Left lobe of liver (tissue), 2 donors: Measurements from ENCODE around the gene RUNX1. TPM values are rescaled to one million over a fixed set of nuclear protein-coding genes. Genes with fewer than 3 reads are reported as not detected.

Experiments used
- ATAC-seq: fragments of 200-7000 bp; cut with Tn5 transposase; one replicate; pipeline ENCODE4 v1.9.1; 2020; ENCODE audit warnings: mild to moderate bottlenecking, moderate library complexity
- DNase-seq: peaks from one replicate; pipeline ENCODE4 v3.0.0-alpha.2; 2020; ENCODE audit warnings: low spot score
- total RNA-seq: library from RNA; stranded (reverse); gene quantifications from one replicate; pipeline ENCODE4 v1.2.1, GENCODE V29; 2021
- donor health status: DM: no; HTN: no; CAD: no; lungs with moderate emphysema.
- donor health status: DM: no; HTN: yes; CAD: no.

Gene RUNX1
- total RNA-seq, 1 donor from 2014 or later, result 4.3 TPM

DNA sequence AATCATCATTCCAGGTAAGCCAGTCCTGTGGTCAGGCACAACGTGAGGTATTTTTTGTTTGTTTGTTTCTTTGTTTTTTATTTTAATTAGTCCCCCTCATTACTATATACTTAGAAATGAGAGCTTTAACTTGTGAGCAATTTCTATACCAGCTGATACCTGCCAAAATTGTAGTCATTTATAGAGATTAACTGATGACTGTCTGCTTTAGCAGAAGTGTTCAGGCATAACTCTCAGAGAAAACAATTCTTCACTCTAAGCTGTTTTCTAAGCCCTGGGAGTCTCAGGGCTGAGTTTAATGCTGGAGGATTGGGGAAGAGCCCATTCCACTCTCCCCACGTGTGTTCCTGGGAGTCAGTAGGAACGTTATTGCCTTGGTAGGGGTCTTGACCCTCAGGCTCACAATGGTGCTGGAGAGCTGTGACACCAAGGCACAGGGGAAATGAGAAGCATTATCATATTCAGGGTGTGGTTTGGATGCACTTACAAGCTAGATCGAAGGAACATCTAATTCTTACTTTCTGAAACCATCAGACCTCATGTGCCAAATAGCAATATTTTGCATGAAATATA is 212.1 kb downstream of the RUNX1 start:
- ATAC-seq (no peak), DNase-seq (no peak)

DNA sequence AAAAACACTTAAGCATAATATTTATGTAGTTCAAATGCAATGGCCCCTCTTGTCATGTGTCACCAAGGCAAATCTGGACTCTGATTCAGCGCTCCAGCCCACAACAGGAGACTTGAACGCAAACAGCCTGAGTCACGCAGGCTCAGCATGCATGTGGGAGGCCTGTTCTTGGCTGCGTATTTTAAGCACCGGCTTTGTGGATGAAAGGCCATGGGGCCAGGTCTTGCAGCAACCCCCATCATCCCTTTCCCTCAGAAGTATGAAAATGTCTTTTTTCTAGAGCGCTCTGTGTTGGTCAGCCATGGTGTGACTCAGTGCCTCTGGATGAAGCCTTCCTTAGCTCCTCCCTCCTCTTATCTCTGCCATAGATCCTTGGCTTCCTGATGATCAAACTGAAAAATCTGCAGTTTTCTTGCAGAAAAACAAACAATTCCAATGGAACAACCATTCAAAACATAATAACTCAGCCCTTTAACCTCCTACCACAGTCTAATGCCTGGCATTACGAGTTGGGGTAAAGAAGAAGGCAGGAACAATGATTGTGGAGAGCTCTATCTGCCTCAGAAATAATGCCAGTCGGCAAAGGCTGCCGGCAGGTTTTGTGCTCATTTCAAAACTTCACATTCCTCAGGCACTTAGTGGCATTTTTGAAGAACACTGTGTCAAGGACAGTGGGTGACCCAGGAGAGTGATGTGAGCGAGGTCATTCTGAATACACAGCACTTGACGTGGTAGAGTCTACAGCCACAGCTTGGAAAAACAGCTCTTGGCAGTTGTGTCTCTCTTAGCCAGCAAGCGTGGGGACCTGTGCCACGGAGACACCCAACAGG is 212.8 kb downstream of the RUNX1 start:
- ATAC-seq, result peak; percentile 71

DNA sequence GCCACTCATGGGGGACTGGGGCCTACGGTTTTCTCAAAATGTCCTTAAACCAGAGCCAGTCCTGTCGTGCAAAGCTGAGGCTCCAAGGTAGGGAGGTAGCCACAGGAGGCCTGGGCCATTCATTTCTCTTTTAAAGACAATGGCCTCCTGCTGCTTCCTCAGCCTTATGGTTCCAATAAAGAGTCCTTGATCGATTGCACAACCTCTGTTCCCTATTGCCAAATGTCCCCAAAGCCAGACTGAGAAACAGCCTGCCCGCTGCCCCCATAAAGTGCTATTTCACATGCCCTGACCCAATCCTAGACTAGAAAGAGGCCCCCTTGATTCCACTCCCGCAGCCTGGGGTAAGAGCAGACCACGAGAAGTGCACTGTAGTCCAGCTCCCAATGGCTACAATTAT is 213.6 kb downstream of the RUNX1 start:
- peak; percentile 81 for DNase-seq
- peak; percentile 33 for ATAC-seq

More for the DNA sequence above, 212.8 kb downstream of the RUNX1 start:
- DNase-seq, result peak; percentile 88

DNA sequence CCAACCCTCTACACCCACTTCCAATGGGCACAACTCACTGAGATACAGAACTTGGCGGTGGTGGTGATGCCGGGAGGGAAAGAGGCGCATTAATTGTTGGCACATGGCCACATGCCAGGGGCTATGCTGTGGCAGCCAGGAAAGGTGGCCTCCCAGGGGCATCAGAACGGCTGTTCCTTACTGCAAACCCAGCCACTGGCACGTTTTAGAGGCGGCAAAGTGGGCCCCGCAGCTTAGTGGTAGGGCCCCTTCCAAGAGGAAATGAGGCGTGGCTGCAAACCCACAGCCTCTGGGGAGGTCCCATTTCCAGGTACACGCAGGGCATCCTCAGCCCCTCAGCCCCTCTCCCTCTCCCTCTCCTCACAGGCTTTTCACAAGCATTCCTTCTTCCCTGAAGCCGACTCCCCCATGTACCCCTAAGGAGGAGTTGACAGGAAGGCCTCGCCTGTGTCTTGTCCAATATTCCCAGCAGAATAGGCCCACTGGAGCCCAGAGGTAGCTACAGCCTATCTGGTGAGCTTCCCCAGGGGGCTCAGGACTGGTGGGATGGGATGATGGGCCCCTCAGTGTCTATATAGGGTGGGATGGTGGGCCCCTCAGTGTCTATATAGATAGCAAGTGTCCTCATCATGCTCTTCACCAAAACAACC is 214.1 kb downstream of the RUNX1 start:
- ATAC-seq, result no peak

DNA sequence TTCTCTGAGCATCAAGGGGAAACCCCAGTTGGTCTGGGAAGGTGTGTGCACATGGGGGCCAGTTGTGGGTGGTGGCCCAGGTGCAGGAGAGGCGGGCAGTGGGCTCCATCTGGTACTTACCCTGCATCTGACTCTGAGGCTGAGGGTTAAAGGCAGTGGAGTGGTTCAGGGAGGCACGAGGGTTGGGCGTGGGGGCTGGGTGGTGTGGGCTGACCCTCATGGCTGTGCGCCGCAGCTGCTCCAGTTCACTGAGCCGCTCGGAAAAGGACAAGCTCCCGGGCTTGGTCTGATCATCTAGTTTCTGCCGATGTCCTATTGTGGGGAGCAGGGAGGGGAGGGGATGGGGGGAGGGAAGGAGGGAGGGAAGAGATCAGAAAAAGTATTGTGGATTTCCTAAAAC is 214.8 kb downstream of the RUNX1 start:
- ATAC-seq (no peak), DNase-seq (no peak)

More for the DNA sequence above, 214.1 kb downstream of the RUNX1 start:
- no peak for DNase-seq

DNA sequence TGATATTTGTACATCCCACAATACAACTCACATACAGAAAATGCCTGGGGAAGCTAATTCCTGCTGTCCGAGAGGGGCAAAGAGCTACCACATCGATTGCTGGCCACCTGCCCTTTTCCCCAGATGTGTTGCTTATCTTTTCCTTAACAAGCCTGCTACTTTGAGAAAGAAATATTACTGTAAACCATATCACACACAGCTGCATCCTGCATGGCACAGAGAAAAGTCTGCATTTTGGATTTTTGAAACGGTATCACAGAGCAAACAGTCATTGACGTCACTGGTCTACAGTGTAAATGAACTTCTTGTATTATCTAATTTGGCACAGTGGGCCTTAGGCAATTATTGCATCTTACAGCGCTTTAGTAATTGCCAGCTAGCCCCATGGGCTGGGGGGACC is 215.6 kb downstream of the RUNX1 start:
- peak; percentile 43 for ATAC-seq

DNA sequence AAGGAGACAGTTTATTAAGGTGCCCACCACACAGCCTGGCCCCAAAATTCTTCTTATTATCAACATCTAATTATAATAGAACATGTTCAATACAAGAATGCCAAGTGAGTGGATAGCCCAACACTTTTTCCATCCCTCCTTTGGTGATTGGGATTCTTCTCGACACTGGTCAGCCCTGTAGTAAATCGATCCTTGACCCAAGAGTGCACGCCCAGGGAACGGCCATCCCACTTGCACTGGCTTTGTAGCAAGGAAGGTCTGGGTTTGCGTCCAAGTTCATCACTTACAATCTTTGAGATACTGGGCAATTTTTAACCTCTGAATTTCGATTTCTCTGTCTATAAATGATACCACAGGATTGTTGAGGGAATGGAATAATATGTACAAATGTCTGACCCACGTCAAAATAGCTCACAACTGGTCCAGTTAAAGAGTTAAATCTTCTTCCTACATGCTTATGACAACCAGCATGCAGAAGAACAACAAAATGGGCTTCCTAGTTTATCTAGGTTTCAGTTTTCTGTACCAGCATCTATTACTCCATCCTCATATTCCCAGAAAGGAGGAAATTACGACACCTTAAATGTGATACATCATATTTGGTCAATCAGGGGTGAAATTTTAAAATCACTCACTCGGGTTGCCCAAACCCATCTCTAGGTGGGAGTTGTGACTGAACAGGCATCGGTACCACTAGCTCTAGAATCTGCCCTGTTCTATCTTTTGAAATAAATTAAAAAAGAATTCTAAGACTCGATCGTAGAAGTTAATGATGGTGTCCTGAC is 218.5 kb downstream of the RUNX1 start:
- DNase-seq (no peak), ATAC-seq (no peak)

More for the DNA sequence above, 215.6 kb downstream of the RUNX1 start:
- DNase-seq, result peak; percentile 60

DNA sequence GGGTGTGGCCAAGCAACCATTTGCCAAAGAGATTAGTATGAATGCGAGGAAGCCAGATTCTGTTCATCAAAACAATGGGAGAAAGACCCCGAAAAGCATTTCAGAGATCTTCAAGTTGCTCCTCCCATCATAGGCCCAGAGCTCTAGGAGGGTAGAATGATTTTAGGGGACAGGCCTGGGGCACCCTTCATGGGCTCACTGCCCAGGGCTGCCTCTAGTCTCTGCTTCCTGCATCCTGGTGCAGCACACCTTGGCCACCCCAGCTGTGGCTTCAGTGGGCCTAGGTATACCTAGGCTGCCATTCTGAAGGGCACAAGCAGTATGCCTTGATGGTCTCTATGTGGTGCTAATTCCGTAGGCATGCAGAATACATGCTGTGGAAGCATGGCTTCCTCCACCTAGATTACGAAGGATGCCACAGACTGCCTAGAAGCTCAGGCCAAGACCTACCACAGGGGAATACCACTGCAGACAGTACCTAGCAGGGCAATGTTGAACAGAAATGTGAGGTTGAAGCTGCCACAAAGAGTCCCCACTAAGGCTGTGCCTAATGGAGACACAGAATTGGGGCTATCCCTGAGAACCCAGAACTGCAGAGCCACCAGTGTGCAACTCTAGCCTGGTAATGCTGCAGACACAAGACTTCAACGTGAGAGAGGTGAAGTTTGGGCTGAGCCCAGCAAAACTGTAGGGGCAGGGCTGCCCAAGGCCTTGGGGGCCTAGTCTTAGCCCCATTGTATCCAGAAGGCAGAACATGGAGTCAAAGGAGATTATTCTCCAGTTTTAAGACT is 221.5 kb downstream of the RUNX1 start:
- ATAC-seq, result no peak
- DNase-seq, result no peak

DNA sequence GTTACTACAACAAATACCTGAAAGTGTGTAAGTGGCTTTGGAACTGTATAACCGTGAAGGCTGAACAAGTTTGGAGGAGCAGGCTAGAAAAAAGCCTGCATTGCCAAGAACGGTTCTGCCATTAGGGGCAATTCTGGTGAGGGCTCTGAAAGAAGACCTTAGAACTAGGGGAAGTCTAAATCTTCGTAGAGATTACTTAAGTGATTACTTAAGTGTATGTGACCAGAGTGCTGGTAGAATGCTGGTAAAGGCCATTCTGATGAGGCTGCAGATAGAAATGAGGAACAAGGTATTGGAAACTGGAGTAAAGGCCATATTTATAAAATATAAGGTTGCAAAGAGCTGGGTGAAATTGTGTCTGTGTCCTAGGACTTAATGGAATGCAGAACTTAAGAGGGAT is 222.3 kb downstream of the RUNX1 start:
- no peak for DNase-seq
- ATAC-seq, result peak; percentile 23

DNA sequence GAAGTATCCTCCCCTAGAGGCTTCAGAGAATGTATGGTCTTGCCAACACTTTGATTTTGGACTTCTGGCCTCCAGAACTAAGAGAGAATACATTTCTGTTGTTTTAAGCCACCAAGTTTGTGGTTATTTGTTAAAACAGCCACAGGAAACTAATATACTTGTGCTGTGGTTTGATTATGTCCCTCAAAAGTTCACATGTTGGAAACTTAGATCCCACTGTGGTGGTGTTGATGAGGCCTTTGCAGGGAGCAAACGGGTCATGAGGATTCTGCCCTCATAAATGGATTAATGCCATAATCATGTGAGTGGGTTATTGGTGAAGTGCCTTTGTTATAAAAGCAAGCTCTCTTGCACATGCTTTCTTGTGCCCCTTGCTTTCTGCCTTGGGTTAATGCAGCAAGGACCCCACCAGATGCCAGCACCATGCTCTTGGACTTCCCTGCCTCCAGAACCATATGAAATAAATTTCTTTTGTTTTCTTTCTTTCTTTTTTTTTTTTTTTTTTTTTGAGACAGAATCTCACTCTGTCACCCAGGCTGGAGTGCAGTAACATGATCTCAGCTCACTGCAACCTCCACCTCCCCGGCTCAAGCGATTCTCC is 223.1 kb downstream of the RUNX1 start:
- DNase-seq, result no peak
- no peak for ATAC-seq

DNA sequence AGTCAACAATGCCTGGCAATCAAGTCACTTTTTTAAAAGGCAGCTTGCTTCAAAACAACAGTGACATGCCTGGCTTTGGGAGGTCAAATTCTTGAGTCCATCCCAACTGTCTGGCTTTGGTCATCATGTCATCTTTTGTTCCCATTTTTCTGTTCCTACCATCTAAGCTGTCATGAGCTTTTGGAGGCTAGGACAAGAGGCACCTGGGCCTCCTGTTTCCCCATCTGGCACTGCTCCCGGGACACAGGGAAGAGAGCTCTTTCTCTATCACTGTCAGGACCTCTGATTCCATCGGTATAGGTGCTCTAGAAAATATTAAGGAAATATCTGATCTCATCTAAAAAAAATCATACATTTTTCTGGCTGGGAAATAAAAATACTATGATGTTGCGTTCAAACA is 224.0 kb downstream of the RUNX1 start:
- ATAC-seq, result no peak

DNA sequence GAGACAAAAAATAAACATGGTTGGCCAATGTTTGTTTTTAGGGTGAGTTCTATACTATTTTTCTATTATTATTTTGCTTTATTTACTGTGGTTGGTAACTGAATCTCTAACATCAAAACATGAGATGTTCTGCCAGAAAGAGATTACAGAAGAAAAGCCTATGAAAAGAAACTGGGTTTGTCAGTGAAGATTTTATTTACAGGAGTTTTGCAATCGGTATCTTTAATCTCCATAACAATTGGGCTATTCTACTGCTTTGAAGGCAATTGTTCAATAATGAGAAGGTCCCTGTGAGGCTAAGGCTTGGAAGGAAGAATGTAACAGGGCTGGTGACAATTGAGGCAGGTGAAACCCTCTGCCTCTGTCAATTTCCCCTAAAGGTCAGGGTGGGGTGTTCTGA is 224.8 kb downstream of the RUNX1 start:
- no peak for ATAC-seq
- DNase-seq, result no peak

More for the DNA sequence above, 224.0 kb downstream of the RUNX1 start:
- DNase-seq, result no peak

DNA sequence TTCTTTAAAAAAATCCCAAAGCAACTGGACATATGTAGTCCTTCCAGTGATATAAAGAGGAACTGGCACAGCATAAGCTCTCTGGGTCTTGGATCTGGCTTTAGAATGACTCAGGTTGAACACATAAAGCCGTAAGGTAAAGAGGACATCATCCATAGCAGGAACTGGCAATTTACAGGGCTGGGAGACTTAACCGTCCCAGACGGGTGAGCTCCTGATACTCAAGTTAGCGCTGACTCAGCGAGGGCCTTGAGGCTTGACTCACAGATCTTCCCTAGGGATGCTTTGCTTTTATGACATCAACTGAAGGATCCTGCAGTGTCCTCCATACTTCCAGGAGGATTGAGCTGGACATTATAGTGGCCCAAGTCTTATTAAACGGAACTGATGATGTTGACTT is 226.2 kb downstream of the RUNX1 start:
- DNase-seq (no peak), ATAC-seq (no peak)

DNA sequence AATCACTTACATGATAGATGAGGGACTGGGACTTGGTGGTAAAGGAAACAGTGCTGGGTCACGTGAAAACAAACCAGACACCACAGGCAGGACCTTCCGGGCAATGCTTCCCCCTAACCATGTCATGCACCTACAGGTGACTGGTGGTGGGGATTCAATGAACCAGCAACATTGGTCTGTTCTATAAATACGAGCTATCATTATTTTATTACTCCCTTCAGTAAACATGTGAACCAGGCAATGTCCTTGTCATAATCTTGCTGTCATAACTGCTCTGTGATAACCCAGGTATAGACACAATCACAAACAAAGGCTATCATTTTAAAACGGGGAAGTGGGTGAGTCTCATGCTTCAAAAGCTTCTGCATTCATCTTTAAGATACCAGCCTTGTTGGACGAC is 226.9 kb downstream of the RUNX1 start:
- ATAC-seq (no peak), DNase-seq (no peak)

DNA sequence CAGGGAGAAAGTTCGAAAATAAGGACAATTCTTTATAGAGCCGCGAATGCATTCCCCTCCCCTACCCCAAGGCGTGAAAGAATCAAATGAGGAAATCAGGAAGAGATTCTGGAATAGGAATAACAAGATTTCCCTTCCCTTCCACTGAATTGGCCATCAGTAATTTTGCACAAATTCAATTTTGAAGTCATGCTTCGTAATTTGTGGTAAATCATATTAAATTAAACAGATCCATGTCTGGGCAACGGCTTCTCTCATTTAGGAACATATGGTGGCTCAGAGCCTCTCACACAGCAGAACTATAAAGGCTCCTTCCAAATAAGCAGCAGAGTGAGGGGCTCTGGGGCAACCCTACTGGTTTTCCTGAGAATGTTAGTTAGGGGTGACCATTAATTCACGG is 227.4 kb downstream of the RUNX1 start:
- DNase-seq (no peak), ATAC-seq (no peak)

DNA sequence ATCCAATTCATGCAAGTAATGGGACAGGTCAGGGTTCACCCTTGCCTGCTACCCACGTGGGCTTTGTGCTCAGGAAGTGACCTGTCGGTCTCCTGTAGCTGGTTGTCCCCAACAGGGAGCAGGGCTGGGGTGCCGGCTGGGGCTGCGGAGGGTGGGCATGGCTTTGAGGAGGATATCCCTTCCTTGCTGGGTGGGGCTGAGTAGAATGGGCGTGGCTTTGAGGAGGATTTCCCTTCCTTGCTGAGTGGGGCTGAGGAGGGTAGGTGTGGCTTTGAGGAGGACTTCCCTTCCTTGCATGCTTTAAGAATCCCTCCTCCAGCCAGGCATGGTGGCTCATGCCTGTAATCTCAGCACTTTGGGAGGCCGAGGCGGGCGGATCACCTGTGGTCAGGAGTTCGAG is 229.1 kb downstream of the RUNX1 start:
- DNase-seq (no peak), ATAC-seq (no peak)

DNA sequence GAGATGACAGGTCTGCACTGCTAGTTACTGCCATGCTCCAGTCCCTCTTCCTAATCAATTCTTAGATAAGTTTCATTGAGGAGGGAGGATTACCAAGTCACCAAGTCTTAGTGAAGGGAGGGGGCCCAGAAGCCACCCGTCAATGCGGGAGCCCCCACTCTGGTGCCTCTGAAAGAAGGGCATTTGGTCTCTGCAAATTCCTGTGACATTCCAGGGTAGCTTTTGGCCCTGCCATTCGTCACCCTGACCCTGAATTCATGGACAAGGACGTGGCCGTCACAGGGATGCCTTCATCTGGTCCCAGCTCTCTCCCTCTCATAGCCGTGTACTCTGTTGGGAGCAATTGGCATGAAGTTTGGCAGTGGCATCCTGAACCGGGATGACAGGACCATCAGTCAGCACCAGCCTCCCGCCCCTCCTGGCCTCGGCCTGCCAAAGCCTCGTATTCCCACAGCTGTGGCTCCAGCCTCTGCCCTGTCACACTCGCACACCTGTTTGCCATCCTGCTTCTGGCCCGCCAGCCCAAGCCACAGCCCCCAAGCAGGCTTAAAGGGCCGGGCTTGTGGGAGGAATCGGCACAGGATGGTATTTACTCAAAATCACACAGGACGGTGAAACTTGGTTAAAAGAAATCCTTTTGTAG is 229.6 kb downstream of the RUNX1 start:
- ATAC-seq, result no peak
- DNase-seq, result no peak

DNA sequence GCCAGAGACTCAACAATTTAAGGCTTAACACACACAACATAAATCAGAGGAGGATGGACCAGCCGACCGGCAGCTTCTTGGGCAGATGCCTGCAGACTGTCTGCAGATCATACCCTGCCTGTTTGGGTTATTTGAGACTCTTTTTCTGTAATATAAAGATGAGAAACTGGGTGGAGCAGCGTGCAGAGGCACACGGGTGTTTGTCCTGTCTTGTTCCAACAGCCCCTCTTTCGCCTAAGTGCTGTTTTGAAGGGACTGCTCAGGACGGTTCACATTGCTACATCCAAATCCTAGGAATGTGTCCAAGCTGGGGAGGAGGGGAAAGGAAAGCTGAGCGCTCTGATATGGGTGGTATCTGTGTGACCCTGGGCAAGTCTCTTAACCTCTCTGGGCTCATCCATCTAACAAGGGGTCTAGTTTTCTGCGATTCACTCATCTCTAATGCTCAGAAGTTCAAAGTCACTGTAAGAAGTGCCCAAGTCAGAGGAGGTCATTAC is 230.4 kb downstream of the RUNX1 start:
- ATAC-seq (peak; percentile 75), DNase-seq (no peak)
